Measurements from ENCODE around the gene EML5.

The EML5 gene

DNA sequence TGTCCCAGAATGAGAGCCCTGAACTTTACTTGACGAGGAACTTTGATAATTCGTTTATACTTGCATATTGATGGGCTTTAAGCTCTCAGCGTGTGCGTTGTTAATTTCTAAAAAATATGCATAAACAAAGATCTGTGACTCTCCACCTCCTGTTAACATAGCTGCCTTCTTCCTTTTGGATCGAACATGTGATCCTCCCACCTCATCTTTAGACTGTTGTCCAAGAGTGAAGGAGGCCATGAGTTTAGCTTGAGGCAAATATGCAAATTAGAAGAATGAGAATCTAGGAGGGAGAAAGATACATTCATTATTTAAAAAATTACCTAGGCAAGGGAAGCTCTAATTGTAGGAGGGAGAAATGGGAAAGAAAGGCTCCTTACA lies 32.3 kb upstream of the EML5 start:
- H3K36me3 ChIP-seq (replicated peaks; ENCODE audit: low read depth, low read length) = no peaks in the 10 kb centered on the region
- no peaks in the 10 kb centered on the region for H4K20me1 ChIP-seq (ENCODE audit: insufficient read depth, low read length)
- H2AFZ ChIP-seq (ENCODE audit: low read depth, low read length) = peak overlapping the region; percentile 99
- H3K79me2 ChIP-seq (ENCODE audit: low read length) = no peaks in the 10 kb centered on the region
- peaks cover 8% of the 10 kb centered on the region; the same call in 1 of the 2 replicates for H3K27me3 ChIP-seq (ENCODE audit: low read depth, low read length)
- H3K4me3 ChIP-seq (ENCODE audit: low read length) = peak overlapping the region; percentile 85
- no peak for TF ChIP-seq EZH2phosphoT487 (IDR thresholded peaks at IDR 0.05; ENCODE audit: low read depth)
- TF ChIP-seq, protein P1, sequence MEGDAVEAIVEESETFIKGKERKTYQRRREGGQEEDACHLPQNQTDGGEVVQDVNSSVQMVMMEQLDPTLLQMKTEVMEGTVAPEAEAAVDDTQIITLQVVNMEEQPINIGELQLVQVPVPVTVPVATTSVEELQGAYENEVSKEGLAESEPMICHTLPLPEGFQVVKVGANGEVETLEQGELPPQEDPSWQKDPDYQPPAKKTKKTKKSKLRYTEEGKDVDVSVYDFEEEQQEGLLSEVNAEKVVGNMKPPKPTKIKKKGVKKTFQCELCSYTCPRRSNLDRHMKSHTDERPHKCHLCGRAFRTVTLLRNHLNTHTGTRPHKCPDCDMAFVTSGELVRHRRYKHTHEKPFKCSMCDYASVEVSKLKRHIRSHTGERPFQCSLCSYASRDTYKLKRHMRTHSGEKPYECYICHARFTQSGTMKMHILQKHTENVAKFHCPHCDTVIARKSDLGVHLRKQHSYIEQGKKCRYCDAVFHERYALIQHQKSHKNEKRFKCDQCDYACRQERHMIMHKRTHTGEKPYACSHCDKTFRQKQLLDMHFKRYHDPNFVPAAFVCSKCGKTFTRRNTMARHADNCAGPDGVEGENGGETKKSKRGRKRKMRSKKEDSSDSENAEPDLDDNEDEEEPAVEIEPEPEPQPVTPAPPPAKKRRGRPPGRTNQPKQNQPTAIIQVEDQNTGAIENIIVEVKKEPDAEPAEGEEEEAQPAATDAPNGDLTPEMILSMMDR (IDR thresholded peaks at IDR 0.05; ENCODE audit: low read depth, low read length) = no peak
- H3K9me3 ChIP-seq (ENCODE audit: insufficient read depth, low read length) = no peaks in the 10 kb centered on the region
- H3K27ac ChIP-seq (ENCODE audit: low read length) = no peak overlapping the region
- H3K4me1 ChIP-seq (ENCODE audit: low read length) = peaks cover 18% of the 10 kb centered on the region
- peak overlapping the region; percentile 83 for H3K4me2 ChIP-seq (ENCODE audit: low read length)
- H3K9ac ChIP-seq (ENCODE audit: low read length) = peak overlapping the region; percentile 61

DNA sequence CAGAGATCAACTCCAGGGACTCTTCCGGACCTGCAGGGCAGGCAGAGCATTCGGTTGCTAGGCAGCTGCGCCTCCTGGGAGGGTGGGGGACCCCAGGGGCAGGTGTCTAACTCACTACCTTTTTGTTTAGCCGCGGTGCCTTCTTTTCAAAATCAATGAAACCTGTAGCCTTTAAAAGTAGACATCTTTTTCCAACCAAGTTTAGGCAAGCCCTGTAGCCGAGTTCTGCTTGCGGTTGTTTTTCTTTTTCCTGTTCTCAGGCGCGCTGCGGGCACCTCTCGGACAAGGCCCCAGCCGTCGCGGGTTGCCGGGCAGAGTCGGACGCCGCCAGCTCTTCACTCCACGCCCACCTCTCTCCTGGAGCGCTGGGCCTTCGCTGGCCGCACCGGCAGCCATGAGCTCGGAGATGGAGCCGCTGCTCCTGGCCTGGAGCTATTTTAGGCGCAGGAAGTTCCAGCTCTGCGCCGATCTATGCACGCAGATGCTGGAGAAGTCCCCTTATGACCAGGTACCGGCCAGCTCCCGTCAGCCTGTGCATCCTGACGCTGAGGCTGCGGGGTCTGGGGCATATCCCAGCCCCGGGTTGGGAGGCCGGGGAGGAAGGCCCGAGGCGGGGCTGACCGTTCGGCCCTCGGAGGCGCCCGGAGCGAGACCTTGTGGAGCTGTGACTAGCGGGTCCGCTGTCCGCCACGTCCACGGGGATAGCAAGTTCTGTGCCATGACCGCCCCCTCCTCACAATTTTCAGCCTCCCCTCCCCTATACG lies 31.7 kb upstream of the EML5 start, which contains the start of gene TTC8:
Gene TTC8 (plus strand): TSS at position 338 of the 764 bp plus-strand sequence. CDS start 57 bp downstream, at position 395.
- TF ChIP-seq, protein P1 (IDR thresholded peaks at IDR 0.05; ENCODE audit: low read depth, low read length) = no peak
- TF ChIP-seq EZH2phosphoT487 (IDR thresholded peaks at IDR 0.05; ENCODE audit: low read depth) = no peak
- no peaks in the 10 kb centered on the region for H3K79me2 ChIP-seq (ENCODE audit: low read length)
- H3K9ac ChIP-seq (ENCODE audit: low read length) = peak within 1 kb of the TSS; percentile 61
- H4K20me1 ChIP-seq (ENCODE audit: insufficient read depth, low read length) = no peaks in the 10 kb centered on the region
- peak within 1 kb of the TSS; percentile 99 for H2AFZ ChIP-seq (ENCODE audit: low read depth, low read length)
- peak within 1 kb of the TSS; percentile 55 for H3K27ac ChIP-seq (ENCODE audit: low read length)
- peak within 1 kb of the TSS; percentile 85 for H3K4me3 ChIP-seq (ENCODE audit: low read length)
- no peaks in the 10 kb centered on the region for H3K9me3 ChIP-seq (ENCODE audit: insufficient read depth, low read length)
- peaks cover 11% of the 10 kb centered on the region for H3K27me3 ChIP-seq (ENCODE audit: low read depth, low read length)
- peaks cover 14% of the 10 kb centered on the region for H3K4me1 ChIP-seq (ENCODE audit: low read length)
- H3K4me2 ChIP-seq (ENCODE audit: low read length) = peak within 1 kb of the TSS; percentile 83
- H3K36me3 ChIP-seq (replicated peaks; ENCODE audit: low read depth, low read length) = no peaks in the 10 kb centered on the region

DNA sequence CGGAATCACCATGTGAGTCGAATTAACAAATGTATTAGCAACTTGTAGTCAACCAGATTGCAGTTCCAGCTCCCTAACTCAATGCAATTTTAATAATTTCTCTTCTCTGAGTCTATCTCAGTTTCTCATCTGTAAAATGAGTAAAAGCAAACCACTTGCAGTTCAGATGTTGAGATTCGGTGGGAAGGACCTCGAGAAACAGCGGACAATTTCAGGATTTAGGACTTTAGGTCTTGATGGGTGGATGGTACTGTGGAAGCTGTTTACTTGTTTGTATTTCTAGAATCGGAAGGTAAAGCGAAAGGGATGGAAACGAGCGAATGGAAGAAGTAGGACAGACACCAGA lies 31.2 kb upstream of the EML5 start:
- H2AFZ ChIP-seq (ENCODE audit: low read depth, low read length) = peak overlapping the region; percentile 99
- no peaks in the 10 kb centered on the region for H3K79me2 ChIP-seq (ENCODE audit: low read length)
- peak overlapping the region; percentile 83 for H3K4me2 ChIP-seq (ENCODE audit: low read length)
- peak overlapping the region; percentile 85 for H3K4me3 ChIP-seq (ENCODE audit: low read length)
- H3K9me3 ChIP-seq (ENCODE audit: insufficient read depth, low read length) = no peaks in the 10 kb centered on the region
- peaks cover 10% of the 10 kb centered on the region; the same call in 1 of the 2 replicates for H3K4me1 ChIP-seq (ENCODE audit: low read length)
- peak overlapping the region; percentile 61 for H3K9ac ChIP-seq (ENCODE audit: low read length)
- no peak overlapping the region for H3K27ac ChIP-seq (ENCODE audit: low read length)
- TF ChIP-seq, protein P1 (IDR thresholded peaks at IDR 0.05; ENCODE audit: low read depth, low read length) = no peak
- TF ChIP-seq EZH2phosphoT487 (IDR thresholded peaks at IDR 0.05; ENCODE audit: low read depth) = no peak
- peaks cover 15% of the 10 kb centered on the region for H3K27me3 ChIP-seq (ENCODE audit: low read depth, low read length)
- no peaks in the 10 kb centered on the region for H4K20me1 ChIP-seq (ENCODE audit: insufficient read depth, low read length)
- no peaks in the 10 kb centered on the region for H3K36me3 ChIP-seq (replicated peaks; ENCODE audit: low read depth, low read length)

DNA sequence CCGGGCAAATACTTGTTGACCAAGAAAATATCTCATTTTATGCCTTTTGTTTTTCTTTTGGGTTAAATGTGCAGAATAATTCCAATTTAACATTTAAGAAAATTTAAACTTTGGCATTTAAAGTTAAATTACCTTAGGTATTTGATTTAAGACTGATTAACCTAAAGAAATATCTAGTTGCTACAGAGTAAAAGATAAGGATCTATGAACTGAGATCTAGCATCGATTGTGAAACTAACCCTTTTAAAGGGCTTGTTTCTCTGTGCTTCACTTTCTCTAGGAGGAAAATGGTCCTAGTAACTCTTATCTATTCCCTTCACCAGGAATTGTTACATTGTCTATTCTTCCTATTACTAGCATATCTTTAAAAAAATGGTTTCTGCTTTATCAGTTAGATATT lies 29.1 kb upstream of the EML5 start:
- H4K20me1 ChIP-seq (ENCODE audit: insufficient read depth, low read length) = no peaks in the 10 kb centered on the region
- H3K27ac ChIP-seq (ENCODE audit: low read length) = no peak overlapping the region
- H3K79me2 ChIP-seq (ENCODE audit: low read length) = no peaks in the 10 kb centered on the region
- peaks cover 21% of the 10 kb centered on the region for H3K4me1 ChIP-seq (ENCODE audit: low read length)
- H3K4me2 ChIP-seq (ENCODE audit: low read length) = no peak overlapping the region
- H3K9ac ChIP-seq (ENCODE audit: low read length) = no peak overlapping the region
- H3K36me3 ChIP-seq (replicated peaks; ENCODE audit: low read depth, low read length) = no peaks in the 10 kb centered on the region
- H3K9me3 ChIP-seq (ENCODE audit: insufficient read depth, low read length) = no peaks in the 10 kb centered on the region
- TF ChIP-seq, protein P1 (IDR thresholded peaks at IDR 0.05; ENCODE audit: low read depth, low read length) = no peak
- TF ChIP-seq EZH2phosphoT487 (IDR thresholded peaks at IDR 0.05; ENCODE audit: low read depth) = no peak
- H2AFZ ChIP-seq (ENCODE audit: low read depth, low read length) = no peak overlapping the region
- H3K4me3 ChIP-seq (ENCODE audit: low read length) = no peak overlapping the region
- H3K27me3 ChIP-seq (ENCODE audit: low read depth, low read length) = peaks cover 19% of the 10 kb centered on the region

Data from OCI-LY3 (cell line).